HFFc6 (cell line): Measurements from ENCODE around the gene FAR1. TPM values are rescaled to one million over a fixed set of nuclear protein-coding genes. Genes with fewer than 3 reads are reported as not detected.

Source experiments
- DNase-seq: peaks from one replicate; pipeline ENCODE4 v3.0.0-alpha.2; 2018
- H3K27ac Mint-ChIP-seq: 2 replicates; pipeline ENCODE4 v1.8.0; 2020; ENCODE audit warnings: mild to moderate bottlenecking, mixed read lengths
- H3K27me3 Mint-ChIP-seq: 2 replicates; pipeline ENCODE4 v1.8.0; 2021; ENCODE audit warnings: mild to moderate bottlenecking, moderate library complexity, mixed read lengths; ENCODE audit not compliant: insufficient read depth
- H3K36me3 Mint-ChIP-seq: 2 replicates; pipeline ENCODE4 v1.8.0; 2021; ENCODE audit warnings: low read depth, mixed read lengths
- H3K4me1 Mint-ChIP-seq: 2 replicates; pipeline ENCODE4 v1.8.0; 2020; ENCODE audit warnings: low read depth, mixed read lengths
- H3K4me3 Mint-ChIP-seq: 2 replicates; pipeline ENCODE4 v1.8.0; 2020; ENCODE audit warnings: mild to moderate bottlenecking, moderate library complexity, mixed read lengths
- H3K9me3 Mint-ChIP-seq: 2 replicates; pipeline ENCODE4 v1.8.0; 2020; ENCODE audit warnings: mild to moderate bottlenecking, mixed read lengths
- CTCF ChIP-seq: fragments of 200-600 bp; sonication (generic); IDR thresholded peaks from 2 replicates; pipeline ENCODE4 v1.5.0; 2021; ENCODE audit warnings: antibody characterized with exemption, mild to moderate bottlenecking
- total RNA-seq, 6 experiments: library from RNA; stranded (reverse); fragmentation: NEBNext Ultra II Directional; extraction: Animal tissue kit (Norgen Biotek cat#: 25700); gene quantifications; 2 replicates in 1 of 6; 3 replicates in 5 of 6; pipeline ENCODE4 v1.2.3, GENCODE V29; 2021

FAR1 gene
- total RNA-seq, 6 experiments from 2014 or later, result 40.8 to 59.5 (median 44.2) TPM

- TF ChIP-seq CTCF, result no peak
- Mint-ChIP-seq H3K36me3 (peaks cover 12% of the 10 kb centered on the region), H3K27me3 (no peaks in the 10 kb centered on the region; the same call in none of the 2 replicates), H3K9me3 (no peaks in the 10 kb centered on the region), H3K4me3 (peak overlapping the region; percentile 84), H3K27ac (peak overlapping the region; percentile 77), H3K4me1 (peaks cover 46% of the 10 kb centered on the region)
- DNase-seq, result peak; percentile 3
Observed at GRCh38 chr11:13667245-13667644, 1.2 kb upstream of the FAR1 start.

- peaks cover 14% of the 10 kb centered on the region for H3K36me3 Mint-ChIP-seq
- no peak for TF ChIP-seq CTCF
- H3K4me3 Mint-ChIP-seq, result peak overlapping the region; percentile 84
- H3K27me3 Mint-ChIP-seq, result no peaks in the 10 kb centered on the region; the same call in none of the 2 replicates
- peak overlapping the region; percentile 77 for H3K27ac Mint-ChIP-seq
- DNase-seq, result no peak
- H3K9me3 Mint-ChIP-seq, result no peaks in the 10 kb centered on the region
- H3K4me1 Mint-ChIP-seq, result peaks cover 51% of the 10 kb centered on the region
Observed at GRCh38 chr11:13667795-13668101, 720 bp upstream of the FAR1 start.

- Mint-ChIP-seq H3K36me3 (peaks cover 17% of the 10 kb centered on the region), H3K27ac (peak overlapping the region; percentile 92), H3K4me3 (peak overlapping the region; percentile 94), H3K4me1 (peaks cover 47% of the 10 kb centered on the region), H3K9me3 (no peaks in the 10 kb centered on the region), H3K27me3 (no peaks in the 10 kb centered on the region; the same call in none of the 2 replicates)
- DNase-seq, result peak; percentile 8
- no peak for TF ChIP-seq CTCF
Observed at GRCh38 chr11:13668957-13669521, 571 bp downstream of the FAR1 start.

GRCh38 chr11:13669544-13670488 lies 1.3 kb downstream of the FAR1 start:
- peaks cover 17% of the 10 kb centered on the region for H3K36me3 Mint-ChIP-seq
- peak overlapping the region; percentile 92 for H3K27ac Mint-ChIP-seq
- H3K9me3 Mint-ChIP-seq, result no peaks in the 10 kb centered on the region
- H3K4me1 Mint-ChIP-seq, result peaks cover 50% of the 10 kb centered on the region
- H3K27me3 Mint-ChIP-seq, result no peaks in the 10 kb centered on the region; the same call in none of the 2 replicates
- no peak for DNase-seq
- H3K4me3 Mint-ChIP-seq, result peak overlapping the region; percentile 94
- TF ChIP-seq CTCF, result no peak

GRCh38 chr11:13672576-13673210 lies 4.2 kb downstream of the FAR1 start:
- DNase-seq, result no peak
- no peak overlapping the region for H3K4me3 Mint-ChIP-seq
- H3K27me3 Mint-ChIP-seq, result no peaks in the 10 kb centered on the region; the same call in 1 of the 2 replicates
- H3K27ac Mint-ChIP-seq, result no peak overlapping the region
- peaks cover 17% of the 10 kb centered on the region for H3K36me3 Mint-ChIP-seq
- H3K9me3 Mint-ChIP-seq, result no peaks in the 10 kb centered on the region
- TF ChIP-seq CTCF, result no peak
- peaks cover 51% of the 10 kb centered on the region for H3K4me1 Mint-ChIP-seq
